ENCODE data around the gene ETFBKMT.

Gene ETFBKMT

GRCh38 chr12:31659087-31659942, at the start of gene ETFBKMT:
ETFBKMT (plus strand) TSS chr12:31659688; CDS start chr12:31661954, 2,266 bp downstream.
- DNase-seq = peak; percentile 89

- no peak for DNase-seq
Observed at GRCh38 chr12:31612819-31613218, 46.7 kb upstream of the ETFBKMT start.

- DNase-seq = no peak
Observed at GRCh38 chr12:31618228-31619025, 41.1 kb upstream of the ETFBKMT start.

- DNase-seq = no peak
Observed at GRCh38 chr12:31620311-31620710, 39.2 kb upstream of the ETFBKMT start.

- no peak for DNase-seq
Observed at GRCh38 chr12:31622038-31622437, 37.5 kb upstream of the ETFBKMT start.

- DNase-seq = no peak
Observed at GRCh38 chr12:31626270-31626995, 33.1 kb upstream of the ETFBKMT start.

GRCh38 chr12:31627456-31628054, 31.9 kb upstream of the ETFBKMT start:
- DNase-seq = no peak

- DNase-seq = no peak
Observed at GRCh38 chr12:31629756-31630732, 29.4 kb upstream of the ETFBKMT start.

GRCh38 chr12:31631023-31631724, 28.3 kb upstream of the ETFBKMT start:
- DNase-seq = no peak

GRCh38 chr12:31631809-31632208, 27.7 kb upstream of the ETFBKMT start:
- no peak for DNase-seq

- no peak for DNase-seq
Observed at GRCh38 chr12:31633464-31633863, 26.0 kb upstream of the ETFBKMT start.

GRCh38 chr12:31634620-31635019, 24.9 kb upstream of the ETFBKMT start:
- no peak for DNase-seq

GRCh38 chr12:31641509-31642090, 17.9 kb upstream of the ETFBKMT start:
- no peak for DNase-seq

GRCh38 chr12:31644536-31644935, 15.0 kb upstream of the ETFBKMT start:
- no peak for DNase-seq

- DNase-seq = no peak
Observed at GRCh38 chr12:31645924-31646323, 13.6 kb upstream of the ETFBKMT start.

GRCh38 chr12:31647086-31647491, 12.4 kb upstream of the ETFBKMT start:
- no peak for DNase-seq

GRCh38 chr12:31650918-31651317, 8.6 kb upstream of the ETFBKMT start:
- DNase-seq = no peak

- DNase-seq = no peak
Observed at GRCh38 chr12:31651893-31652521, 7.5 kb upstream of the ETFBKMT start.

GRCh38 chr12:31655208-31655607, 4.3 kb upstream of the ETFBKMT start:
- no peak for DNase-seq

GRCh38 chr12:31655792-31656191, 3.7 kb upstream of the ETFBKMT start:
- no peak for DNase-seq

All from NCI-H1092 treated with DMSO at 0.1 percent for 48 hours (cell line).